PC-9 (cell line): ENCODE results near the gene SP6. TPM values are rescaled to one million over a fixed set of nuclear protein-coding genes. Genes with fewer than 3 reads are reported as not detected.

Experiments
- BruUV-seq: library from RNA; stranded (reverse); fragments of 400-500 nt; replicated peaks from 2 replicates; lab custom pipeline; 2021; lab: Mats Ljungman, UMichigan
- CTCF ChIA-PET: fragments of 300-600 bp; sonication (Branson Sonifier 250); formaldehyde crosslinking; loops from one replicate; lab custom pipeline; 2022; ENCODE audit warnings: antibody characterized with exemption; lab: Charles Lee
- POLR2A ChIA-PET: fragments of 300-600 bp; sonication (Branson Sonifier 250); formaldehyde crosslinking; loops from one replicate; lab custom pipeline; 2022; ENCODE audit warnings: antibody characterized with exemption; ENCODE audit not compliant: unreplicated experiment; lab: Charles Lee
- DNase-seq, 2 experiments: peaks; one replicate each; pipeline versions ENCODE4 v3.0.0 to v3.0.0-alpha.2; 2015 to 2022; ENCODE audit warnings: mixed read lengths in 1 of 2
- H2AFZ ChIP-seq: fragments of 200-600 bp; sonication (generic); 2 replicates; pipeline ENCODE4 v1.8.1; 2017; ENCODE audit warnings: antibody characterized with exemption
- H3F3A ChIP-seq: fragments of 200-600 bp; sonication (generic); 2 replicates; pipeline ENCODE4 v1.8.1; 2017; ENCODE audit warnings: antibody characterized with exemption, mild to moderate bottlenecking, low read depth; ENCODE audit not compliant: insufficient read depth
- H3K27ac ChIP-seq: fragments of 200-600 bp; sonication (generic); 2 replicates; pipeline ENCODE4 v1.6.1; 2016; ENCODE audit warnings: mixed run types
- H3K27me3 ChIP-seq: fragments of 200-600 bp; sonication (generic); 2 replicates; pipeline ENCODE4 v1.6.1; 2016; ENCODE audit warnings: low read depth, mixed run types; ENCODE audit not compliant: insufficient read depth
- H3K36me3 ChIP-seq: fragments of 200-600 bp; sonication (generic); 2 replicates; pipeline ENCODE4 v1.6.1; 2016; ENCODE audit warnings: low read depth, mixed run types
- H3K4me1 ChIP-seq: fragments of 200-600 bp; sonication (generic); replicated peaks from 2 replicates; pipeline ENCODE4 v1.6.1; 2016; ENCODE audit warnings: mixed run types; ENCODE audit not compliant: insufficient read depth
- H3K4me2 ChIP-seq: fragments of 200-600 bp; sonication (generic); 2 replicates; pipeline ENCODE4 v1.6.1; 2017; ENCODE audit warnings: mixed run types
- H3K4me3 ChIP-seq: fragments of 200-600 bp; sonication (generic); 2 replicates; pipeline ENCODE4 v1.6.1; 2016; ENCODE audit warnings: mixed run types
- H3K79me2 ChIP-seq: fragments of 200-600 bp; sonication (generic); 2 replicates; pipeline ENCODE4 v1.6.1; 2017; ENCODE audit warnings: low read depth, mixed run types
- H3K9me2 ChIP-seq: fragments of 200-600 bp; sonication (generic); 2 replicates; pipeline ENCODE4 v1.8.1; 2017; ENCODE audit warnings: mild to moderate bottlenecking; ENCODE audit not compliant: insufficient read depth
- H3K9me3 ChIP-seq: fragments of 200-600 bp; sonication (generic); 2 replicates; pipeline ENCODE4 v1.8.1; 2016; ENCODE audit warnings: low read depth; ENCODE audit not compliant: insufficient read depth
- H4K20me1 ChIP-seq: fragments of 200-600 bp; sonication (generic); 2 replicates; pipeline ENCODE4 v1.8.1; 2017; ENCODE audit not compliant: insufficient read depth
- EZH2 ChIP-seq: fragments of 200-600 bp; sonication (generic); IDR thresholded peaks from 2 replicates; pipeline ENCODE4 v1.8.0; 2017; ENCODE audit warnings: antibody characterized with exemption, low read depth
- intact Hi-C: fragments of 100-400 bp; cut with micrococcal nuclease; formaldehyde crosslinking; loops from one replicate; pipeline ENCODE4 v1.10.0; 2022; ENCODE audit not compliant: unreplicated experiment
- total RNA-seq: library from RNA; stranded (reverse); gene quantifications from 2 replicates; pipeline ENCODE4 v1.2.3, GENCODE V29; 2021
- TF ChIP-seq, protein P1 (sequence below): fragments of 200-600 bp; sonication (generic); conservative IDR thresholded peaks from 2 replicates; pipeline ENCODE4 v1.6.1; 2017; ENCODE audit warnings: mixed run types, antibody characterized with exemption, mild to moderate bottlenecking, moderate library complexity

The SP6 gene
- total RNA-seq, 1 experiment from 2014 or later = 13.3 TPM

DNA sequence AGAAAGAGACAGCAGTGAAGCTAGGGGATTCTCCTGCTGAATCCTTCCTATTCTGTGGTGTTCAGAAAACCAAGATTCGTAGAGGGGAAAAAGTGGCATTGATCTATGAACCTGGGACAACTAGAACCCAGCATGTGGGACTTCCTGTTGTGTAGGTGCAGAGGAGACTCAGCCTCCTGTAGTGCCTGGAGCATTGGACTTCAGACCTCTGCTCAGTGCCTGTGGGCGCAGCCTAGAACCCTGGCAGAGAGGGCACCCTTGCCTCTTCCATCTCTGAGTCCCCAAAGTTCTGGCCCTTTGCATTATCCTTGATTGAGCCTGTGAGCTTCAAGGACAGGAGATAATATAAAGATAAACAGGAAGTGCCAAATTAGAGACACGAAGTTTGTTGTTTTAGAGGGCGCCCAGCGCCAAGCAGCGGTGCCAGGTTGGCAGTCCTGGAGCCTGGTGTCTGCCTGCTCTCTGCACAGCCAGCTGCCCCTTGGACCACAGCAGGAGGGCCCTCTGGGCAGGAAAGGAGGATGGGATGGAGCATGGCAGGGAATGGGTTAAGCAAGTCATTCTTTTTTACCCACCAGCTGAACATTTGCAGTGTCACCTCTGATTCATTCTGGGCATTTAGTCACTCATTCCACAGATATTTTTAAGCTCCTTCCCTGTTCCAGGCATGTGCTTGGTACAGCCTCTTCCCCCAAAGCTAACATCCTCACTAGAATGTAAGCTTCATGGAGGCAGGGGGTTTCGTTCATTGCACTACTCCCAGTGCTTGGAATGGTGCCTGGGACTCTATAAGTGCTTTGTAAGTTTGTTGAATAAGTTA, 11.9 kb upstream of the SP6 start:
- no peaks in the 10 kb centered on the region for H3K9me3 ChIP-seq
- H3F3A ChIP-seq = peaks cover 35% of the 10 kb centered on the region
- ChIA-PET POLR2A (interaction anchor here (0.6 to 1.1 kb wide), 4 partner anchors 12 to 213 kb away, joined by 3 to 4 read pairs (median 4); partner anchors contain the start of genes KPNB1 and SP6), CTCF (interaction anchor here (0.6 to 1.0 kb wide), 2 partner anchors 21 to 27 kb away, joined by 3 to 4 read pairs; no protein-coding TSS in a partner anchor)
- H3K4me1 ChIP-seq = peaks cover 46% of the 10 kb centered on the region
- H3K36me3 ChIP-seq = no peaks in the 10 kb centered on the region
- H3K4me2 ChIP-seq = peak overlapping the region; percentile 66
- no peak overlapping the region for H3K4me3 ChIP-seq
- peak; percentile 41 to 92 for DNase-seq
- intact Hi-C loops = loop anchor here (1.0 kb wide), 1 partner anchor 19 kb away; no protein-coding TSS in a partner anchor
- H3K79me2 ChIP-seq = no peaks in the 10 kb centered on the region
- no peaks in the 10 kb centered on the region for H4K20me1 ChIP-seq
- TSS peak; percentile 65 for BruUV-seq
- H3K9me2 ChIP-seq = no peaks in the 10 kb centered on the region
- H3K27ac ChIP-seq = peak overlapping the region; percentile 82
- H2AFZ ChIP-seq = peak overlapping the region; percentile 50
- TF ChIP-seq EZH2 = no peak
- TF ChIP-seq, protein P1, sequence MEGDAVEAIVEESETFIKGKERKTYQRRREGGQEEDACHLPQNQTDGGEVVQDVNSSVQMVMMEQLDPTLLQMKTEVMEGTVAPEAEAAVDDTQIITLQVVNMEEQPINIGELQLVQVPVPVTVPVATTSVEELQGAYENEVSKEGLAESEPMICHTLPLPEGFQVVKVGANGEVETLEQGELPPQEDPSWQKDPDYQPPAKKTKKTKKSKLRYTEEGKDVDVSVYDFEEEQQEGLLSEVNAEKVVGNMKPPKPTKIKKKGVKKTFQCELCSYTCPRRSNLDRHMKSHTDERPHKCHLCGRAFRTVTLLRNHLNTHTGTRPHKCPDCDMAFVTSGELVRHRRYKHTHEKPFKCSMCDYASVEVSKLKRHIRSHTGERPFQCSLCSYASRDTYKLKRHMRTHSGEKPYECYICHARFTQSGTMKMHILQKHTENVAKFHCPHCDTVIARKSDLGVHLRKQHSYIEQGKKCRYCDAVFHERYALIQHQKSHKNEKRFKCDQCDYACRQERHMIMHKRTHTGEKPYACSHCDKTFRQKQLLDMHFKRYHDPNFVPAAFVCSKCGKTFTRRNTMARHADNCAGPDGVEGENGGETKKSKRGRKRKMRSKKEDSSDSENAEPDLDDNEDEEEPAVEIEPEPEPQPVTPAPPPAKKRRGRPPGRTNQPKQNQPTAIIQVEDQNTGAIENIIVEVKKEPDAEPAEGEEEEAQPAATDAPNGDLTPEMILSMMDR = no peak
- H3K27me3 ChIP-seq = no peaks in the 10 kb centered on the region

DNA sequence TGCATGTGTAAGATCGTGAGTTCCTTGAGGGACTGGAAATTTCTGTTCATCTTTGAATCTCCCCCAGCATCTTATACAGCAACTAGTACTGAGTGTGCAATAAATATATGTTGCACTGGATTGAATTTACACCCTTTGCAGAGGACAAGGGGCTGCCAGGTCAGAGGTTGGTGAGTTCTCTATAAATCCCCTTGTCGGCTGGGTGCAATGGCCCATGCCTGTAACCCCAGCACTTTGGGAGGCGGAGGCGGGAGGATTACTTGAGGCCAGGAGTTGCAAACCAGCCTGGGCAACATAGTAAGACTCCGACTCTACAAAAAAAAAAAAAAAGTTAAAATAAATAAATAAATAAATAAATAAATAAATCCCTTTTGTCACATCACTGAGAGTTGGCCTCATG, 9.4 kb upstream of the SP6 start:
- Histone ChIP-seq H3K79me2 (no peaks in the 10 kb centered on the region), H3K36me3 (no peaks in the 10 kb centered on the region), H3K4me3 (no peak overlapping the region), H3K27ac (no peak overlapping the region), H3K4me1 (peaks cover 46% of the 10 kb centered on the region), H4K20me1 (no peaks in the 10 kb centered on the region), H3K4me2 (no peak overlapping the region), H3K9me2 (no peaks in the 10 kb centered on the region), H2AFZ (no peak overlapping the region), H3K9me3 (no peaks in the 10 kb centered on the region), H3K27me3 (no peaks in the 10 kb centered on the region), H3F3A (peaks cover 29% of the 10 kb centered on the region)
- no TSS peak for BruUV-seq
- POLR2A ChIA-PET = no interaction called here
- CTCF ChIA-PET = no interaction called here
- TF ChIP-seq EZH2 = no peak
- TF ChIP-seq, protein P1 = no peak
- no peak for DNase-seq
- intact Hi-C loops = no loop called here

DNA sequence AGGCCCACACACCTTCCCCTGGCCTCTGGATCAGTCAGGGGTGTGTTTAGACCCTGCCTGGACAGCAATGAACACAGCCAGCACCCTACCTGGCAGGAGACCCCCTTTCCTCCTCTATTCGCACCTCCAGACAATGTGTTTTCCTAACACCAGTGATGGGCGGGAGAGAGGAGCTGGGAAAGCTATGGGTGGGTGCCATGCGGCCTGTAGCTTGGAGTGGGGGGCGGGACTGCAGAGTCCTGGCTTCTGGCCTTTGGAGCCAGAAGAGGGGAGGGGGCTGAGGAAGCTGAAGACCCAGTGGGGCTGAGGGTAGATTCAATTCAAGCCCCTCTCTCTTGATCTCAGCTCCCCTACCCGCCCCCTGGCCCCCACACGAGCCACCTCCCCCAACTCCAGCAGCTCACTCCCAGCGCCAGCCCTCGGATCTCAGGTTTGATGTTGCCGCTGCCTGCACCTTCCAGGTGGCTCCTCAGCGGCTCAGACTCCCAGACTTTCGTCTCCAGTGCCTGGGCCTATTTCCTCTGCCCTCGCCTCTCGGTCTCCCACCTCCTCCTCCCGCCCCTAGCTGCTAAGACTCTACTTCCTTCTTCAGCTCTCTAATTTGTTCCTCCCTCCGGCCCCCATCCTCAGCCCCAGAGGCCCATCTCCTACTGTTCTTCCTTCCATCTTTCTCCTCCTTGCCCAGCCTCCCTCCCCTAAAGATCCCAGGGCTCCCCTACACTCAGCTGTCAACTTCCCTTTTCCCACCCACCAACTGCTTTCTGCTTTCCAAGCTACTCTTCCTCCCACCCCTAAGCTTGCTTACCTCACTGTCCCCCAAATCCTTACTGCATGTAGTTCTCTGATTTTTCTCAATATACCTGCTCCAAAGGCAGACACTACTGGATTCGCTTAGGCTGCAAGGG, 6.8 kb upstream of the SP6 start:
- no peak overlapping the region for H3K4me2 ChIP-seq
- H3K36me3 ChIP-seq = no peaks in the 10 kb centered on the region
- H2AFZ ChIP-seq = no peak overlapping the region
- H3K27me3 ChIP-seq = no peaks in the 10 kb centered on the region
- peaks cover 23% of the 10 kb centered on the region for H3K4me1 ChIP-seq
- H3K9me3 ChIP-seq = no peaks in the 10 kb centered on the region
- H3K27ac ChIP-seq = no peak overlapping the region
- POLR2A ChIA-PET = no interaction called here
- CTCF ChIA-PET = no interaction called here
- H3F3A ChIP-seq = peaks cover 9% of the 10 kb centered on the region
- no peak for DNase-seq
- BruUV-seq = no TSS peak
- intact Hi-C loops = no loop called here
- no peak overlapping the region for H3K4me3 ChIP-seq
- no peak for TF ChIP-seq EZH2
- TF ChIP-seq, protein P1 = no peak
- H4K20me1 ChIP-seq = no peaks in the 10 kb centered on the region
- H3K79me2 ChIP-seq = no peaks in the 10 kb centered on the region
- H3K9me2 ChIP-seq = no peaks in the 10 kb centered on the region
